SKM-1 (cell line): ENCODE measurements around the gene RNF214.
"Not testable (repeated sequence)": the region's sequence is repeated elsewhere in the genome, so short reads cannot be mapped to it uniquely, and the experiment has no call there.

ENCODE experiments used
- DNase-seq: peaks from one replicate; lab custom pipeline; 2025; ENCODE audit not compliant: unreplicated experiment; lab: John Stamatoyannopoulos, UW

The RNF214 gene

GRCh38 chr11:117232092-117232878, at the start of gene RNF214:
TSS of gene RNF214 (plus strand) at chr11:117232671. CDS start at chr11:117234273, 1,602 bp downstream.
- peak; percentile 58 for DNase-seq

- not testable (repeated sequence) for DNase-seq
Observed at GRCh38 chr11:117183178-117183577, 49.3 kb upstream of the RNF214 start.

GRCh38 chr11:117183724-117184349, 48.6 kb upstream of the RNF214 start:
- DNase-seq: no peak

- DNase-seq: peak; percentile 74
Observed at GRCh38 chr11:117185736-117186430, 46.6 kb upstream of the RNF214 start.

GRCh38 chr11:117186431-117186761, 46.1 kb upstream of the RNF214 start:
- DNase-seq: no peak

- no peak for DNase-seq
Observed at GRCh38 chr11:117187007-117187406, 45.5 kb upstream of the RNF214 start.

- no peak for DNase-seq
Observed at GRCh38 chr11:117187428-117187798, 45.1 kb upstream of the RNF214 start.

GRCh38 chr11:117187799-117188481, 44.5 kb upstream of the RNF214 start:
- DNase-seq: no peak

GRCh38 chr11:117188620-117189081, 43.8 kb upstream of the RNF214 start:
- DNase-seq: no peak

GRCh38 chr11:117189191-117189940, 43.1 kb upstream of the RNF214 start:
- DNase-seq: no peak

GRCh38 chr11:117189941-117190544, 42.4 kb upstream of the RNF214 start:
- no peak for DNase-seq

GRCh38 chr11:117191680-117192400, 40.6 kb upstream of the RNF214 start:
- no peak for DNase-seq

GRCh38 chr11:117192401-117192875, 40.0 kb upstream of the RNF214 start:
- no peak for DNase-seq

GRCh38 chr11:117193130-117194020, 39.1 kb upstream of the RNF214 start:
- no peak for DNase-seq

- DNase-seq: no peak
Observed at GRCh38 chr11:117194267-117194666, 38.2 kb upstream of the RNF214 start.

GRCh38 chr11:117195258-117195657, 37.2 kb upstream of the RNF214 start:
- no peak for DNase-seq

GRCh38 chr11:117195761-117196160, 36.7 kb upstream of the RNF214 start:
- DNase-seq: no peak

- no peak for DNase-seq
Observed at GRCh38 chr11:117197006-117197405, 35.5 kb upstream of the RNF214 start.
